Neuronal stem cell (in vitro differentiated cells): ENCODE data around the gene AMER2.

Experiments
- DNase-seq: peaks from one replicate; pipeline ENCODE4 v3.0.0-alpha.2; 2013; ENCODE audit warnings: low spot score
- H2AFZ ChIP-seq: one replicate; pipeline ENCODE4 v1.6.1; 2013; ENCODE audit warnings: mild to moderate bottlenecking, low read length, inconsistent platforms
- H2AK5ac ChIP-seq: 2 replicates; pipeline ENCODE4 v1.6.1; 2013; ENCODE audit warnings: low read depth, mild to moderate bottlenecking, inconsistent platforms, low read length, moderate library complexity, mixed read lengths
- H2BK120ac ChIP-seq: 2 replicates; pipeline ENCODE4 v1.6.1; 2013; ENCODE audit warnings: low read depth, mild to moderate bottlenecking, inconsistent platforms, low read length, moderate library complexity, mixed read lengths
- H2BK12ac ChIP-seq: one replicate; pipeline ENCODE4 v1.6.1; 2013; ENCODE audit warnings: low read length, inconsistent platforms
- H2BK15ac ChIP-seq: 2 replicates; pipeline ENCODE4 v1.6.1; 2013; ENCODE audit warnings: mild to moderate bottlenecking, low read length, inconsistent platforms, mixed read lengths
- H2BK5ac ChIP-seq: one replicate; pipeline ENCODE4 v1.6.1; 2013; ENCODE audit warnings: inconsistent platforms, mild to moderate bottlenecking, low read length, moderate library complexity
- H3K14ac ChIP-seq: one replicate; pipeline ENCODE4 v1.6.1; 2013; ENCODE audit warnings: low read length, inconsistent platforms
- H3K18ac ChIP-seq: 2 replicates; pipeline ENCODE4 v1.6.1; 2013; ENCODE audit warnings: low read length, inconsistent platforms
- H3K23ac ChIP-seq: 2 replicates; pipeline ENCODE4 v1.6.1; 2013; ENCODE audit warnings: low read depth, mild to moderate bottlenecking, mixed read lengths, low read length, inconsistent platforms; ENCODE audit not compliant: poor library complexity
- H3K27ac ChIP-seq: replicated peaks from 3 replicates; pipeline ENCODE4 v1.5.1; 2013; ENCODE audit warnings: low read length, inconsistent platforms
- H3K27me3 ChIP-seq, 3 experiments: 2 replicates each; pipeline ENCODE4 v1.6.1; 2013; ENCODE audit warnings: low read length in 3 of 3, mild to moderate bottlenecking in 2 of 3, inconsistent platforms in 1 of 3, low read depth in 1 of 3, mixed read lengths in 1 of 3, moderate library complexity in 1 of 3; ENCODE audit not compliant: control insufficient read depth in 3 of 3, insufficient read depth in 3 of 3
- H3K36me3 ChIP-seq, 2 donors: replicated peaks in 1 of 2; 2 replicates each; pipeline ENCODE4 v1.6.1; 2013; ENCODE audit warnings: low read length in 2 of 2; ENCODE audit not compliant: control insufficient read depth in 2 of 2, insufficient read depth in 2 of 2
- H3K4ac ChIP-seq: 2 replicates; pipeline ENCODE4 v1.6.1; 2013; ENCODE audit warnings: inconsistent platforms, mild to moderate bottlenecking, low read length, moderate library complexity
- H3K4me1 ChIP-seq, 2 donors: 1 replicate in 1 of 2; 2 replicates in 1 of 2; pipeline ENCODE4 v1.6.1; 2013; ENCODE audit warnings: low read length in 2 of 2, low read depth in 1 of 2; ENCODE audit not compliant: control insufficient read depth in 2 of 2, insufficient read depth in 1 of 2
- H3K4me2 ChIP-seq: one replicate; pipeline ENCODE4 v1.6.1; 2013; ENCODE audit warnings: mild to moderate bottlenecking, low read length, inconsistent platforms; ENCODE audit not compliant: insufficient read depth, poor library complexity, severe bottlenecking
- H3K4me3 ChIP-seq, 2 donors: 2 replicates each; pipeline ENCODE4 v1.5.1; 2013; ENCODE audit warnings: low read length in 2 of 2, mild to moderate bottlenecking in 2 of 2, inconsistent platforms in 1 of 2, moderate library complexity in 1 of 2
- H3K79me1 ChIP-seq: one replicate; pipeline ENCODE4 v1.6.1; 2013; ENCODE audit warnings: low read depth, mild to moderate bottlenecking, inconsistent platforms, low read length, moderate library complexity
- H3K9ac ChIP-seq: one replicate; pipeline ENCODE4 v1.6.1; 2013; ENCODE audit warnings: mild to moderate bottlenecking, low read depth, low read length, inconsistent platforms; ENCODE audit not compliant: poor library complexity
- H3K9me3 ChIP-seq, 2 donors: replicated peaks in 1 of 2; 2 replicates each; pipeline versions ENCODE3 to v1.6.1; 2013; ENCODE audit warnings: low read length in 2 of 2, mild to moderate bottlenecking in 2 of 2, inconsistent platforms in 1 of 2, low read depth in 1 of 2, mixed read lengths in 1 of 2, moderate library complexity in 1 of 2; ENCODE audit not compliant: control insufficient read depth in 2 of 2, insufficient read depth in 1 of 2
- H4K8ac ChIP-seq: one replicate; pipeline ENCODE4 v1.6.1; 2013; ENCODE audit warnings: low read depth, mild to moderate bottlenecking, inconsistent platforms, low read length, moderate library complexity
- H4K91ac ChIP-seq: one replicate; pipeline ENCODE4 v1.6.1; 2013; ENCODE audit warnings: low read length, low read depth, mild to moderate bottlenecking, inconsistent platforms; ENCODE audit not compliant: poor library complexity
- WGBS, 2 donors: extraction: QIAGEN DNeasy Blood & Tissue Kit; methylation state at CpG; one replicate each; pipeline ENCODE4 v1.1.7; 2013; ENCODE audit warnings: missing lambda C conversion rate in 2 of 2, mixed read lengths in 1 of 2; ENCODE audit not compliant: insufficient read length in 2 of 2, insufficient replicate concordance in 1 of 2; ENCODE audit errors: extremely low coverage in 2 of 2; 5-methylcytosine and 5-hydroxymethylcytosine counted together

The AMER2 gene

GRCh38 chr13:25141042-25141441 is 31.0 kb downstream of the AMER2 start:
- no CpG with 5 or more reads among the region's 5 CpGs for whole genome bisulfite sequencing, 2 donors
- no peaks in the 10 kb centered on the region for H3K79me1 ChIP-seq
- H3K27ac ChIP-seq = no peak overlapping the region
- H3K9ac ChIP-seq = no peak overlapping the region
- no peak overlapping the region for H2BK120ac ChIP-seq
- H3K18ac ChIP-seq = no peak overlapping the region
- peaks cover 0 to 13% (median 0%) of the 10 kb centered on the region in 3 experiments for H3K27me3 ChIP-seq
- no peak overlapping the region for H3K23ac ChIP-seq
- H2BK5ac ChIP-seq = no peak overlapping the region
- no peak for DNase-seq
- no peak overlapping the region for H2AFZ ChIP-seq
- H3K9me3 ChIP-seq = no peaks in the 10 kb centered on the region
- no peak overlapping the region for H3K4me2 ChIP-seq
- H3K14ac ChIP-seq = no peak overlapping the region
- peaks cover 0 to 2% of the 10 kb centered on the region in 2 donors for H3K4me1 ChIP-seq
- no peaks in the 10 kb centered on the region for H3K36me3 ChIP-seq
- no peak overlapping the region for H4K91ac ChIP-seq
- no peak overlapping the region for H2BK12ac ChIP-seq
- H3K4ac ChIP-seq = no peak overlapping the region
- H2BK15ac ChIP-seq = no peak overlapping the region
- no peak overlapping the region for H2AK5ac ChIP-seq
- no peak overlapping the region for H3K4me3 ChIP-seq
- no peak overlapping the region for H4K8ac ChIP-seq

- no peak overlapping the region for H3K23ac ChIP-seq
- peak overlapping the region; percentile 40 for H2AFZ ChIP-seq
- peaks cover 0 to 2% of the 10 kb centered on the region in 2 donors for H3K4me1 ChIP-seq
- no peak for DNase-seq
- no peak overlapping the region for H2BK15ac ChIP-seq
- H3K18ac ChIP-seq = no peak overlapping the region
- no peak overlapping the region for H3K14ac ChIP-seq
- no peak overlapping the region for H2BK12ac ChIP-seq
- no peak overlapping the region for H3K27ac ChIP-seq
- H3K27me3 ChIP-seq = peaks cover 0 to 14% (median 0%) of the 10 kb centered on the region in 3 experiments
- no peak overlapping the region for H3K4me2 ChIP-seq
- no peak overlapping the region for H2AK5ac ChIP-seq
- WGBS, 2 donors = no CpG with 5 or more reads among the region's 3 CpGs
- no peak overlapping the region for H2BK5ac ChIP-seq
- H3K4me3 ChIP-seq = no peak overlapping the region
- H3K9ac ChIP-seq = no peak overlapping the region
- no peak overlapping the region for H4K8ac ChIP-seq
- H3K9me3 ChIP-seq = peaks cover 0 to 5% of the 10 kb centered on the region in 2 donors
- H4K91ac ChIP-seq = no peak overlapping the region
- H3K79me1 ChIP-seq = no peaks in the 10 kb centered on the region
- H3K4ac ChIP-seq = no peak overlapping the region
- H2BK120ac ChIP-seq = no peak overlapping the region
- no peaks in the 10 kb centered on the region for H3K36me3 ChIP-seq
These were observed 34.3 kb downstream of the AMER2 start for GRCh38 chr13:25137788-25138115.

GRCh38 chr13:25136880-25137787 is 35.0 kb downstream of the AMER2 start:
- H2AFZ ChIP-seq = peak overlapping the region; percentile 43
- H3K27ac ChIP-seq = no peak overlapping the region
- H3K36me3 ChIP-seq = no peaks in the 10 kb centered on the region
- peaks cover 0 to 5% of the 10 kb centered on the region in 2 donors for H3K9me3 ChIP-seq
- H4K8ac ChIP-seq = no peak overlapping the region
- H3K9ac ChIP-seq = no peak overlapping the region
- H3K14ac ChIP-seq = no peak overlapping the region
- H2BK12ac ChIP-seq = no peak overlapping the region
- no peak overlapping the region for H2BK120ac ChIP-seq
- no peak overlapping the region for H3K4ac ChIP-seq
- no peak overlapping the region for H2BK15ac ChIP-seq
- no peak overlapping the region for H4K91ac ChIP-seq
- no peak overlapping the region for H3K18ac ChIP-seq
- WGBS, 2 donors = no CpG with 5 or more reads among the region's 15 CpGs
- peak overlapping the region; percentile 19 for H3K4me2 ChIP-seq
- H3K27me3 ChIP-seq = peaks cover 0 to 14% (median 0%) of the 10 kb centered on the region in 3 experiments
- no peak overlapping the region for H3K4me3 ChIP-seq
- H2AK5ac ChIP-seq = no peak overlapping the region
- no peak for DNase-seq
- H3K79me1 ChIP-seq = no peaks in the 10 kb centered on the region
- no peak overlapping the region for H2BK5ac ChIP-seq
- peaks cover 0 to 2% of the 10 kb centered on the region in 2 donors for H3K4me1 ChIP-seq
- H3K23ac ChIP-seq = no peak overlapping the region

- Histone ChIP-seq H2AK5ac (no peak overlapping the region), H2BK120ac (no peak overlapping the region), H3K27ac (no peak overlapping the region), H3K4ac (no peak overlapping the region), H4K91ac (no peak overlapping the region), H3K23ac (no peak overlapping the region), H3K4me1 (peaks cover 3 to 5% of the 10 kb centered on the region in 2 donors), H3K36me3 (no peaks in the 10 kb centered on the region), H3K4me2 (no peak overlapping the region), H3K79me1 (no peaks in the 10 kb centered on the region), H3K9me3 (peaks cover 0 to 5% of the 10 kb centered on the region in 2 donors), H3K9ac (no peak overlapping the region), H2AFZ (no peak overlapping the region), H3K18ac (no peak overlapping the region), H4K8ac (no peak overlapping the region), H3K14ac (no peak overlapping the region), H2BK5ac (no peak overlapping the region), H3K27me3 (peaks cover 0 to 14% (median 0%) of the 10 kb centered on the region in 3 experiments), H2BK15ac (no peak overlapping the region), H3K4me3 (no peak overlapping the region), H2BK12ac (no peak overlapping the region)
- no peak for DNase-seq
- WGBS, 2 donors = no CpG with 5 or more reads among the region's 4 CpGs
These were observed 36.2 kb downstream of the AMER2 start for GRCh38 chr13:25135896-25136295.
